ENCODE results near the gene MACROH2A2. TPM values are rescaled to one million over a fixed set of nuclear protein-coding genes. Genes with fewer than 3 reads are reported as not detected.

MACROH2A2 gene
- total and polyA plus RNA-seq, 2 of the 8 experiments (the other 6 are each of a cell fraction or from before 2014, with no cell fraction given): 7.9 to 9.3 TPM

GRCh38 chr10:70085975-70086613 lies 33.4 kb downstream of the MACROH2A2 start:
- Histone ChIP-seq H3K4me2 (ENCODE audit: insufficient read depth in 1 of 2, low read depth in 2 of 2, low read length in 2 of 2) (no peak overlapping the region), H3K79me1 (ENCODE audit: low read depth, low read length) (no peaks in the 10 kb centered on the region), H3K27me3 (replicated peaks in 1 of 4; ENCODE audit: control insufficient read depth in 3 of 4, extremely low read depth in 1 of 4, insufficient read depth in 3 of 4, low read length in 3 of 4) (no peaks in the 10 kb centered on the region), H3K27ac (ENCODE audit: low read depth, low read length) (no peak overlapping the region), H3K14ac (ENCODE audit: insufficient read length) (no peak overlapping the region), H3K79me2 (ENCODE audit: control insufficient read depth in 1 of 2, insufficient read depth in 2 of 2, low read length in 2 of 2) (no peaks in the 10 kb centered on the region), H2AFZ (ENCODE audit: low read length) (no peak overlapping the region), H2AK5ac (ENCODE audit: low read depth, low read length) (no peak overlapping the region), H2BK20ac (ENCODE audit: low read length) (no peak overlapping the region), H3K36me3 (ENCODE audit: control insufficient read depth in 2 of 4, insufficient read depth in 4 of 4, low read length in 3 of 4) (no peaks in the 10 kb centered on the region), H3K23ac (ENCODE audit: insufficient read length) (no peak overlapping the region), H3K23me2 (ENCODE audit: low read depth, low read length) (no peaks in the 10 kb centered on the region), H3K4me3 (ENCODE audit: extremely low read depth in 1 of 4, insufficient read depth in 2 of 4, low read depth in 3 of 4, low read length in 4 of 4) (no peak overlapping the region), H2BK120ac (replicated peaks; ENCODE audit: low read depth, low read length) (no peak overlapping the region), H3K9ac (replicated peaks in 1 of 4; ENCODE audit: extremely low read depth in 1 of 4, low read depth in 3 of 4, low read length in 3 of 4) (no peak overlapping the region), H3K4me1 (replicated peaks in 1 of 4; ENCODE audit: control insufficient read depth in 3 of 4, insufficient read depth in 4 of 4, low read length in 3 of 4) (no peaks in the 10 kb centered on the region; a peak in 1 of 7 replicates), H4K8ac (ENCODE audit: extremely low read depth, insufficient read depth, low read length) (no peak overlapping the region), H3K56ac (replicated peaks; ENCODE audit: insufficient read length, low read depth, low read length) (no peak overlapping the region), H2BK5ac (ENCODE audit: low read depth, low read length) (no peak overlapping the region), H4K91ac (replicated peaks; ENCODE audit: insufficient read length, low read length) (no peak overlapping the region), H4K5ac (ENCODE audit: insufficient read length, low read depth, low read length) (no peak overlapping the region), H3K9me3 (ENCODE audit: insufficient read depth in 2 of 2, low read depth in 1 of 2, low read length in 1 of 2) (no peaks in the 10 kb centered on the region), H4K20me1 (replicated peaks in 1 of 2; ENCODE audit: control insufficient read depth in 1 of 2, insufficient read depth in 2 of 2, low read length in 2 of 2) (peaks cover 2% of the 10 kb centered on the region in 2 experiments), H2BK12ac (ENCODE audit: low read depth, low read length) (no peak overlapping the region), H3K18ac (ENCODE audit: extremely low read depth, low read length) (no peak overlapping the region), H3K4ac (replicated peaks; ENCODE audit: insufficient read length, low read depth, low read length) (no peak overlapping the region), H2BK15ac (ENCODE audit: low read length) (no peak overlapping the region)
- ChIA-PET CTCF (ENCODE audit: partially characterized antibody) (interaction anchor here (0.7 to 2.2 kb wide), 5 partner anchors 8 to 30 kb away, joined by 3 to 7 read pairs (median 4); no protein-coding TSS in a partner anchor), POLR2A (ENCODE audit: partially characterized antibody) (no interaction called here)
- FAIRE-seq (no peak), DNase-seq (ENCODE audit: low read depth in 1 of 2, low spot score in 2 of 2) (no peak)
- WGBS, 2 experiments (ENCODE audit: extremely low coverage in 1 of 2, insufficient coverage in 1 of 2, insufficient read length in 1 of 2, insufficient replicate concordance in 2 of 2, low coverage in 1 of 2, low lambda C conversion rate in 2 of 2, missing lambda C conversion rate in 1 of 2): 86% methylated on average over 3 of the region's 3 CpGs; no CpG with 5 or more reads in 1 of the 2 experiments
- no peak for TF ChIP-seq CTCF (IDR thresholded peaks at IDR 0.05; ENCODE audit: control extremely low read depth in 1 of 3, insufficient read depth in 1 of 3, low read depth in 1 of 3, low read length in 3 of 3)
